Hepatocyte (in vitro differentiated cells): Measurements from ENCODE around the gene SLC25A19.

Experiments
- CTCF ChIP-seq: fragments of 200-600 bp; sonication (generic); IDR thresholded peaks from 2 replicates; pipeline ENCODE4 v1.5.1; 2016; ENCODE audit warnings: antibody characterized with exemption, mild to moderate bottlenecking; ENCODE audit not compliant: poor library complexity
- EZH2 ChIP-seq: fragments of 200-600 bp; sonication (generic); IDR thresholded peaks from 2 replicates; pipeline ENCODE4 v1.6.1; 2016; ENCODE audit warnings: antibody characterized with exemption, mild to moderate bottlenecking, borderline replicate concordance
- EZH2phosphoT487 ChIP-seq: fragments of 200-600 bp; sonication (generic); IDR thresholded peaks from one replicate; pipeline ENCODE4 v1.6.1; 2018; ENCODE audit warnings: antibody characterized with exemption, mild to moderate bottlenecking, low read depth, moderate library complexity; ENCODE audit not compliant: unreplicated experiment, severe bottlenecking

- TF ChIP-seq CTCF (no peak), EZH2 (no peak), EZH2phosphoT487 (no peak)
Measured at GRCh38 chr17:75319904-75320691, 30.9 kb upstream of the SLC25A19 start.
